ENCODE results near the gene MYLK2.

DNA sequence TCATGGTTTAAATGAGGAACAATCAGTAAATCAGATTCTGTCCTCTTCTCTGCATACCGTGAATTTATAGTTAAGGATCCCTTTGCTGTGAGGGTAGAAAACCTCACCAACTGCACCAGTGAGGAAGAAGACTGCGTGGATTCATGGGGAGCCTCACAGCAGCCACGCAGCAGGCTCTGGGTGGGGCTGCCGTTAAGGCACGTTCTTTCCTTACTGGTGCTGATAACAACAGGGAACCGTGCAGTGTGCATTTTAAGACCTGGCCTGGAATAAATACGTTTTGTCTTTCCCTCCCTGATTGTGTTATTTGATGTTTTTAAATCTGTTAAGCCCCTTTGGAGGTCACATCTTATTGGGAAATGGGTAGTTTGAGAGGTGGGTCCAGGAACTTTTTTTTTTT, 17.6 kb upstream of the MYLK2 start:
- TF ChIP-seq CHD1 (IDR thresholded peaks at IDR 0.05; ENCODE audit: low read depth, low read length): no peak
- no peak for TF ChIP-seq RAD21 (IDR thresholded peaks at IDR 0.05; ENCODE audit: low read length)
- TF ChIP-seq RFX5 (IDR thresholded peaks at IDR 0.05; ENCODE audit: low read depth, low read length): no peak
- TF ChIP-seq POLR2A (IDR thresholded peaks at IDR 0.05; ENCODE audit: low read depth, low read length): no peak
- TF ChIP-seq, protein P1, sequence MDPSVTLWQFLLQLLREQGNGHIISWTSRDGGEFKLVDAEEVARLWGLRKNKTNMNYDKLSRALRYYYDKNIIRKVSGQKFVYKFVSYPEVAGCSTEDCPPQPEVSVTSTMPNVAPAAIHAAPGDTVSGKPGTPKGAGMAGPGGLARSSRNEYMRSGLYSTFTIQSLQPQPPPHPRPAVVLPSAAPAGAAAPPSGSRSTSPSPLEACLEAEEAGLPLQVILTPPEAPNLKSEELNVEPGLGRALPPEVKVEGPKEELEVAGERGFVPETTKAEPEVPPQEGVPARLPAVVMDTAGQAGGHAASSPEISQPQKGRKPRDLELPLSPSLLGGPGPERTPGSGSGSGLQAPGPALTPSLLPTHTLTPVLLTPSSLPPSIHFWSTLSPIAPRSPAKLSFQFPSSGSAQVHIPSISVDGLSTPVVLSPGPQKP (IDR thresholded peaks at IDR 0.05; ENCODE audit: borderline replicate concordance, low read depth, low read length): no peak
- TF ChIP-seq, protein P2, sequence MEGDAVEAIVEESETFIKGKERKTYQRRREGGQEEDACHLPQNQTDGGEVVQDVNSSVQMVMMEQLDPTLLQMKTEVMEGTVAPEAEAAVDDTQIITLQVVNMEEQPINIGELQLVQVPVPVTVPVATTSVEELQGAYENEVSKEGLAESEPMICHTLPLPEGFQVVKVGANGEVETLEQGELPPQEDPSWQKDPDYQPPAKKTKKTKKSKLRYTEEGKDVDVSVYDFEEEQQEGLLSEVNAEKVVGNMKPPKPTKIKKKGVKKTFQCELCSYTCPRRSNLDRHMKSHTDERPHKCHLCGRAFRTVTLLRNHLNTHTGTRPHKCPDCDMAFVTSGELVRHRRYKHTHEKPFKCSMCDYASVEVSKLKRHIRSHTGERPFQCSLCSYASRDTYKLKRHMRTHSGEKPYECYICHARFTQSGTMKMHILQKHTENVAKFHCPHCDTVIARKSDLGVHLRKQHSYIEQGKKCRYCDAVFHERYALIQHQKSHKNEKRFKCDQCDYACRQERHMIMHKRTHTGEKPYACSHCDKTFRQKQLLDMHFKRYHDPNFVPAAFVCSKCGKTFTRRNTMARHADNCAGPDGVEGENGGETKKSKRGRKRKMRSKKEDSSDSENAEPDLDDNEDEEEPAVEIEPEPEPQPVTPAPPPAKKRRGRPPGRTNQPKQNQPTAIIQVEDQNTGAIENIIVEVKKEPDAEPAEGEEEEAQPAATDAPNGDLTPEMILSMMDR (conservative IDR thresholded peaks at IDR 0.05; ENCODE audit: low read depth, low read length): no peak
- TF ChIP-seq, protein P3, sequence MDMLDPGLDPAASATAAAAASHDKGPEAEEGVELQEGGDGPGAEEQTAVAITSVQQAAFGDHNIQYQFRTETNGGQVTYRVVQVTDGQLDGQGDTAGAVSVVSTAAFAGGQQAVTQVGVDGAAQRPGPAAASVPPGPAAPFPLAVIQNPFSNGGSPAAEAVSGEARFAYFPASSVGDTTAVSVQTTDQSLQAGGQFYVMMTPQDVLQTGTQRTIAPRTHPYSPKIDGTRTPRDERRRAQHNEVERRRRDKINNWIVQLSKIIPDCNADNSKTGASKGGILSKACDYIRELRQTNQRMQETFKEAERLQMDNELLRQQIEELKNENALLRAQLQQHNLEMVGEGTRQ (IDR thresholded peaks at IDR 0.05; ENCODE audit: low read depth, low read length): no peak
- TF ChIP-seq MAZ (IDR thresholded peaks at IDR 0.05; ENCODE audit: borderline replicate concordance, low read depth, low read length): no peak
- no peak for TF ChIP-seq SMC3 (IDR thresholded peaks at IDR 0.05; ENCODE audit: low read depth, low read length)
- no peak for TF ChIP-seq MAFK (IDR thresholded peaks at IDR 0.05; ENCODE audit: low read depth, low read length)

All from IMR-90 (cell line).